Fibroblast of villous mesenchyme (primary cell): ENCODE results near the gene TLDC2. TPM values are rescaled to one million over a fixed set of nuclear protein-coding genes. Genes with fewer than 3 reads are reported as not detected.
"Not testable (repeated sequence)": the region's sequence is repeated elsewhere in the genome, so short reads cannot be mapped to it uniquely, and the experiment has no call there.

ENCODE experiments used
- DNase-seq: peaks from one replicate; pipeline ENCODE4 v3.0.0-alpha.2; 2010; ENCODE audit warnings: low read depth
- H3K4me3 ChIP-seq: 2 replicates; pipeline ENCODE4 v1.5.1; 2011; ENCODE audit warnings: low read depth, mild to moderate bottlenecking, low read length
- total RNA-seq: library from RNA; depleted of rRNA; stranded (reverse); fragments of >200 nt; gene quantifications from 2 replicates; pipeline ENCODE4 v1.2.3, GENCODE V29; 2012
- TF ChIP-seq, protein P1 (sequence below): IDR thresholded peaks from 2 replicates; pipeline ENCODE4 v1.5.1; 2012; ENCODE audit warnings: low read depth, mild to moderate bottlenecking, low read length; ENCODE audit not compliant: insufficient read depth

The TLDC2 gene
- total RNA-seq, 1 donor = not detected

DNA sequence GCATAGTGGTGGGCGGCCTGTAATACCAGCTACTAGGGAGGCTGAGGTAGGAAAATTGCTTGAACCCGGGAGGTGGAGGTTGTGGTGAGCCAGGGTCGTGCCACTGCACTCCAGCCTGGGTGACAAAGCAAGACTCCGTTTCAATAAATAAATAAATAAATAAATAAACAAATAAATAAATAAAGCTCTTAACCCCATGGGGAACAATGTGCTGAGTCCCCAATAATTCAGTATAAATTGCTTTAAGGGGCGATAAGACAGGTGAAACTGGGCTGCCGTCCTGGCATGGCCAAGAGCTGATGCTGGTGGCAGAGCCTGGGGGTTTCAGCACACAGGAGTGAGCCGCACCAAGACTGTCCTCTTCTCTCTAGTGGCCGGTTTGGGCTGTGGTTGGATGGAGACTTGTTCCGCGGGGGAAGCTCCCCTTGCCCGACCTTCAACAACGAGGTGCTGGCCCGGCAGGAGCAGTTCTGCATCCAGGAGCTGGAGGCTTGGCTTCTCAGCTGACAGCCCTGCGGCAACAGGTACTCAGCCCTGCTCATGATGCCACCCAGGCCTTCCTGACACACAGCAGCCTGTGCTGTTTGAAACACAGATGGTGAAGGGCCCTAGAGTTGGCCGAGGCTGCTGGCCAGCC, 13.1 kb downstream of the TLDC2 start:
- TF ChIP-seq, protein P1, sequence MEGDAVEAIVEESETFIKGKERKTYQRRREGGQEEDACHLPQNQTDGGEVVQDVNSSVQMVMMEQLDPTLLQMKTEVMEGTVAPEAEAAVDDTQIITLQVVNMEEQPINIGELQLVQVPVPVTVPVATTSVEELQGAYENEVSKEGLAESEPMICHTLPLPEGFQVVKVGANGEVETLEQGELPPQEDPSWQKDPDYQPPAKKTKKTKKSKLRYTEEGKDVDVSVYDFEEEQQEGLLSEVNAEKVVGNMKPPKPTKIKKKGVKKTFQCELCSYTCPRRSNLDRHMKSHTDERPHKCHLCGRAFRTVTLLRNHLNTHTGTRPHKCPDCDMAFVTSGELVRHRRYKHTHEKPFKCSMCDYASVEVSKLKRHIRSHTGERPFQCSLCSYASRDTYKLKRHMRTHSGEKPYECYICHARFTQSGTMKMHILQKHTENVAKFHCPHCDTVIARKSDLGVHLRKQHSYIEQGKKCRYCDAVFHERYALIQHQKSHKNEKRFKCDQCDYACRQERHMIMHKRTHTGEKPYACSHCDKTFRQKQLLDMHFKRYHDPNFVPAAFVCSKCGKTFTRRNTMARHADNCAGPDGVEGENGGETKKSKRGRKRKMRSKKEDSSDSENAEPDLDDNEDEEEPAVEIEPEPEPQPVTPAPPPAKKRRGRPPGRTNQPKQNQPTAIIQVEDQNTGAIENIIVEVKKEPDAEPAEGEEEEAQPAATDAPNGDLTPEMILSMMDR = no peak
- H3K4me3 ChIP-seq = no peak overlapping the region
- DNase-seq = no peak

DNA sequence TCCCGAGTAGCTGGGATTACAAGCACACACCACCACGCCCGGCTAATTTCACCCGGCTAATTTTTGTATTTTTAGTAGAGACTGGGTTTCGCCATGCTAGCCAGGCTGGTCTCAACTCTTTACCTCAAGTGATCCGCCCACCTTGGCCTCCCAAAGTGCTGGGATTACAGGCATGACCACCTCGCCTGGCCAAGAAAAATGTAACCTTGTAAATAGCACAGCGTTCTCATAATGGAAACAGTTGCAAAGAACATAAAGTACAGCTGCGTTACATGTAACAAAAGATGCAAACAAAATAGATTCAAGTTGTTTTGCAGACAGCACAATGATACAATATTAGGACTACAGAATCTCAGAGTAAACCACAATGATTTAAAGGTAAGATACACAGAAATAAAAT, 14.6 kb downstream of the TLDC2 start:
- TF ChIP-seq, protein P1 = no peak
- H3K4me3 ChIP-seq = no peak overlapping the region
- DNase-seq = no peak

DNA sequence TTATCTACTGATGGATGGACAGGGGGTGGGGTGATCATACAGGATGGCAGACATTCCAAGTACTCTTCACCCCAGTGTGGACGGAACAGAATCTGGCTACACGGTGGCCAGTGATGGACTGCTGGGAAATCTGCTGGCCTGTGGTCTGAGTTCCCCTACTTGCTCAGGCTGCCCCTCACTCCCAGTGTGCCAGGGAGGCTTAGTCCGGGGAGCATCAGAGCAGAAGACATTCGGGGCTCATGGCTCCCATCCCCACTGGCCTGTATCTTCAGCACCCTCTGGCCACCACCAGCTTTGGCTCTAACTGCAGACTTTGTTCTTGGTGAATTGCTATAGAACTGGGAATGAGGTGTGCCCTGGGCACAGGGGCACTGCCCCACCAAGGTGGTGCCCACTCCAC, 15.3 kb downstream of the TLDC2 start:
- TF ChIP-seq, protein P1 = no peak
- no peak overlapping the region for H3K4me3 ChIP-seq
- DNase-seq = no peak

DNA sequence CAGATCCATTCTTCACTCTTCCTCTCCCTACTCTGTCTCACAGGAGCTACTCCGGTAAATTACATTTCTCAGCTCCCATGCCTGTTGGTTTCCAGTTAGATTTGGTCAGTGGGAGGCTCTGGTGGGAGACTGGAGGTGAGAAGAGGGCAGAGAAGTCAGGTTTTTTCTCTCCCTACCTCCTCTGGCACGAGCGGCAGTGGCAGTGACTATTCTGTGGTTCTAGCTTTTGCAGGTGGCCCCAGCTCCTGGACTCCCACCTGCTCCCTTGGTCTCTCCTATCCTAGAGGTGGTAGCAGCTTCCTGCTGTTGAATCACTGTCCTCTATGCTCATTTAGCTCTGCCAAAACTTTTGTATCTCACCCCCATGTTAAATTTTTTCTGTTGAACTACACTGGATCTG, 17.9 kb downstream of the TLDC2 start:
- DNase-seq = no peak
- no peak overlapping the region for H3K4me3 ChIP-seq
- TF ChIP-seq, protein P1 = no peak

DNA sequence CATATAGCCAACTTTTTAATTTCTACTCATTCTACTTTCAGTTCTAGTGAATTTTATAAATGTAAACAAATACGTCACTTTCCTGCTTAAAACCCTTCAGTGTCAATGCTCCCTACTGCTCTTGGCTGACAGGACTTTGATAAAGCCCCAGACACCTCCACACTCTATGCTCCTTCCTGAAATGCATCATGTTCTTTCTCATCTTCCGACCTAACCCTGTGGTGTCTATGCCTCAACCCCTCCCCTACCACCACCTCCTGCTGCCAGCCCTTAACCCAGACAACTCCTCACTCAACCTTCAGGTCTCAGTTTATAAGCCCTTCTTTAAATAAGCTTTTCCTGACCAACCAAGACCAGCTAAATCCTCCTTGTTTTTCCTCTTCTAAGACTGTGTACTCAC, 19.1 kb downstream of the TLDC2 start:
- TF ChIP-seq, protein P1 = no peak
- H3K4me3 ChIP-seq = no peak overlapping the region
- DNase-seq = no peak

DNA sequence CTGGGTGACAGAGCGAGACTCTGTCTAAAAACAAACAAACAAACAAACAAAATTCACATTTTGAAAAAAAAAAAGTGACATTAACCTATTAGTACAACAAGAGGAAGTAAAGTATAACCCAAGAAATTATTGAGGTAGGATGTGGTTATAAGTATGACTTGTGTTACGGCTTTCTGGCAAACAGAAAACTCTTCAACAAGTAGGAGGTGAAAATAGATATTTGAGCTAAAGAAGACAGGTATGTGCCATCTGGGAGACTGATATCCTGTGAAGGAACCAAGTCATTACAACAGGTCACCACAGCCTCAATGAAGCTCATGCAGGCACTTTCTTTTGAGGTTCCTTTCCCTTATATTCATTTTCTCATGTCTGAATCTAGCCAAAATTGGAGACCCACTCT, 28.8 kb downstream of the TLDC2 start:
- TF ChIP-seq, protein P1 = no peak
- no peak for DNase-seq

DNA sequence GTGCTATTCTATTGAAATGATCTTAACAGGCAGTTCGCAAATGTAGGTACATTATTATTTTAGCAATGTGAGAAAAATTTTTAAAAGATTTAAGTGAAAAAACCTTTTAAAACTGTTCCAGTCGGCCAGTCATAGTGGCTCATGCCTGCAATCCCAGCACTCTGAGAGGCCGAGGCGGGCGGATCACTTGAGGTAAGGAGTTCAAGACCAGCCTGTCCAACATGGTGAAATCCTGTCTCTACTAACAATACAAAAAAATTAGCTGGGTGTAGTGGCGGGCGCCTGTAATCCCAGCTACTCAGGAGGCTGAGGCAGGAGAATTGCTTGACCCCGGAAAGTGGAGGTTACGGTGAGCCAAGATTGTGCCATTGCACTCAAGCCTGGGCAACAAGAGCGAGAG, 29.6 kb downstream of the TLDC2 start:
- H3K4me3 ChIP-seq, DNase-seq: not testable (repeated sequence)

More for the DNA sequence above, 28.8 kb downstream of the TLDC2 start:
- H3K4me3 ChIP-seq = no peak overlapping the region

DNA sequence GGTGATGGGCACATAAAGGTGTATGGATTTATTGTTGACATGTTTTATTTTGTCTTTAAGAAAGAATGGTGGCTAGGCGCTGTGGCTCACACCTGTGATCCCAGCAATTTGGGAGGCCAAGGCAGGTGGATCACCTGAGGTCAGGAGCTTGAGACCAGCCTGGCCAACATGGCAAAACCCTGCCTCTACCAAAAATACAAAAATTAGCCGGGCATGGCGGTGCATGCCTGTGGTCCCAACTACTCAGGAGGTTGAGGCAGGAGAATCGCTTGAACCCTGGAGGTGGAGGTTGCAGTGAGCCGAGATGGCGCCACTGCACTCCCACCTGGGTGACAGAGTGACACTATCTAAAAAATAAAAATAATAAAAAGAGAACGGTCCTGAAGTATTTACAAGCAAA, 30.1 kb downstream of the TLDC2 start:
- not testable (repeated sequence) for DNase-seq, H3K4me3 ChIP-seq
